ENCODE measurements around the gene KCND1.

- no peak for TF ChIP-seq SUZ12 (IDR thresholded peaks at IDR 0.05; ENCODE audit: extremely low read depth, insufficient read depth, insufficient read length)
- TF ChIP-seq ZNF274 (IDR thresholded peaks at IDR 0.05; ENCODE audit: low read depth, low read length) = no peak
Observed at GRCh38 chrX:48957477-48957826, 14.2 kb downstream of the KCND1 start, which contains the start of gene OTUD5.
